ELF-1 (cell line): ENCODE data around the gene ZIC5.
A peak's percentile ranks its signal among the peaks of the same experiment; 100 is the strongest.

Source experiments
- DNase-seq: peaks from one replicate; pipeline ENCODE4 v3.0.0-alpha.2; 2016; ENCODE audit warnings: low read depth, low spot score

Gene ZIC5

GRCh38 chr13:99971576-99972189 lies at the start of gene ZIC5:
ZIC5 (minus strand) TSS chr13:99971767; CDS start chr13:99971603, 164 bp downstream.
- DNase-seq = peak; percentile 80

- peak; percentile 42 for DNase-seq
Measured at GRCh38 chr13:100019780-100020356, 48.3 kb upstream of the ZIC5 start.

GRCh38 chr13:100014621-100015020 lies 43.1 kb upstream of the ZIC5 start:
- no peak for DNase-seq

- peak; percentile 44 for DNase-seq
Measured at GRCh38 chr13:99998261-99998660, 26.7 kb upstream of the ZIC5 start.

GRCh38 chr13:99997702-99998214 lies 26.2 kb upstream of the ZIC5 start:
- no peak for DNase-seq

GRCh38 chr13:99996381-99996973 lies 24.9 kb upstream of the ZIC5 start:
- no peak for DNase-seq

- DNase-seq = peak; percentile 54
Measured at GRCh38 chr13:99995589-99996380, 24.2 kb upstream of the ZIC5 start.

GRCh38 chr13:99995104-99995588 lies 23.6 kb upstream of the ZIC5 start:
- no peak for DNase-seq

GRCh38 chr13:99994638-99995020 lies 23.1 kb upstream of the ZIC5 start:
- DNase-seq = no peak

GRCh38 chr13:99993660-99994637 lies 22.4 kb upstream of the ZIC5 start:
- no peak for DNase-seq

GRCh38 chr13:99992949-99993351 lies 21.4 kb upstream of the ZIC5 start:
- no peak for DNase-seq

- DNase-seq = peak; percentile 43
Measured at GRCh38 chr13:99991828-99992775, 20.5 kb upstream of the ZIC5 start.

GRCh38 chr13:99991013-99991827 lies 19.7 kb upstream of the ZIC5 start:
- peak; percentile 41 for DNase-seq

- DNase-seq = peak; percentile 56
Measured at GRCh38 chr13:99990126-99990977, 18.8 kb upstream of the ZIC5 start.

- peak; percentile 61 for DNase-seq
Measured at GRCh38 chr13:99989276-99990125, 17.9 kb upstream of the ZIC5 start.

- no peak for DNase-seq
Measured at GRCh38 chr13:99988529-99989275, 17.1 kb upstream of the ZIC5 start.
